IMR-90 (cell line): ENCODE results near the gene LARP1. TPM values are rescaled to one million over a fixed set of nuclear protein-coding genes. Genes with fewer than 3 reads are reported as not detected.

Experiments
- ATAC-seq: fragments of 200-7000 bp; cut with Tn5 transposase; 2 replicates; pipeline ENCODE4 v1.9.1; 2020; ENCODE audit warnings: low read depth, mild to moderate bottlenecking, moderate library complexity
- BruUV-seq: library from RNA; stranded (reverse); fragments of 400-500 nt; replicated peaks from 2 replicates; lab custom pipeline; 2021; lab: Mats Ljungman, UMichigan
- CTCF ChIA-PET: fragments of 300-600 bp; formaldehyde crosslinking; extraction: SDS; loops from one replicate; lab custom pipeline; 2021; ENCODE audit warnings: antibody characterized with exemption; lab: Yijun Ruan, JAX
- POLR2A ChIA-PET: fragments of 300-600 bp; sonication (Branson Sonifier 250); formaldehyde crosslinking; loops from one replicate; lab custom pipeline; 2022; ENCODE audit warnings: antibody characterized with exemption; ENCODE audit not compliant: unreplicated experiment; lab: Charles Lee
- DNase-seq: peaks from one replicate; pipeline ENCODE4 v3.0.0; 2013
- H2AFZ ChIP-seq: replicated peaks from 2 replicates; pipeline ENCODE3; 2013; ENCODE audit warnings: low read length, mild to moderate bottlenecking; ENCODE audit not compliant: poor library complexity
- H2AK5ac ChIP-seq: 2 replicates; pipeline ENCODE4 v1.6.1; 2013; ENCODE audit warnings: low read depth, low read length, inconsistent platforms
- H2AK9ac ChIP-seq: replicated peaks from 2 replicates; pipeline ENCODE3; 2013; ENCODE audit warnings: mild to moderate bottlenecking, low read depth, low read length, moderate library complexity; ENCODE audit not compliant: poor library complexity
- H2BK120ac ChIP-seq: 2 replicates; pipeline ENCODE4 v1.6.1; 2013; ENCODE audit warnings: low read depth, low read length, inconsistent platforms
- H2BK15ac ChIP-seq: 3 replicates; pipeline ENCODE4 v1.6.1; 2013; ENCODE audit warnings: low read depth, low read length, inconsistent platforms
- H2BK20ac ChIP-seq: 2 replicates; pipeline ENCODE4 v1.6.1; 2013; ENCODE audit warnings: low read depth, mild to moderate bottlenecking, inconsistent platforms, low read length, moderate library complexity
- H2BK5ac ChIP-seq: 2 replicates; pipeline ENCODE4 v1.6.1; 2013; ENCODE audit warnings: mild to moderate bottlenecking, low read depth, low read length, inconsistent platforms; ENCODE audit not compliant: poor library complexity, severe bottlenecking
- H3K14ac ChIP-seq: replicated peaks from 2 replicates; pipeline ENCODE4 v1.6.1; 2013; ENCODE audit warnings: low read depth, low read length, inconsistent platforms
- H3K18ac ChIP-seq: 2 replicates; pipeline ENCODE4 v1.6.1; 2013; ENCODE audit warnings: low read depth, low read length, control low read depth
- H3K23ac ChIP-seq: 2 replicates; pipeline ENCODE4 v1.6.1; 2013; ENCODE audit warnings: low read depth, low read length, inconsistent platforms
- H3K27ac ChIP-seq: 2 replicates; pipeline ENCODE4 v1.5.1; 2013; ENCODE audit warnings: mild to moderate bottlenecking, control low read depth, low read length; ENCODE audit not compliant: insufficient read depth
- H3K27me3 ChIP-seq: 2 replicates; pipeline ENCODE4 v1.6.1; 2013; ENCODE audit warnings: low read length; ENCODE audit not compliant: control insufficient read depth, insufficient read depth
- H3K36me3 ChIP-seq: 2 replicates; pipeline ENCODE4 v1.6.1; 2013; ENCODE audit warnings: low read length, mixed read lengths; ENCODE audit not compliant: control insufficient read depth, insufficient read depth
- H3K4ac ChIP-seq: 2 replicates; pipeline ENCODE4 v1.6.1; 2013; ENCODE audit warnings: low read depth, low read length, inconsistent platforms
- H3K4me1 ChIP-seq: 2 replicates; pipeline ENCODE4 v1.6.1; 2013; ENCODE audit warnings: low read length, mixed read lengths; ENCODE audit not compliant: control insufficient read depth, insufficient read depth
- H3K4me2 ChIP-seq: 2 replicates; pipeline ENCODE4 v1.6.1; 2013; ENCODE audit warnings: low read depth, mild to moderate bottlenecking, control low read depth, low read length, moderate library complexity
- H3K4me3 ChIP-seq: 2 replicates; pipeline ENCODE4 v1.5.1; 2013; ENCODE audit warnings: low read depth, mild to moderate bottlenecking, control low read depth, low read length, moderate library complexity; ENCODE audit not compliant: insufficient read depth
- H3K56ac ChIP-seq: 2 replicates; pipeline ENCODE4 v1.6.1; 2013; ENCODE audit warnings: low read length, inconsistent platforms; ENCODE audit not compliant: insufficient read depth; ENCODE audit errors: extremely low read depth
- H3K79me1 ChIP-seq, 2 experiments: 2 replicates each; pipeline ENCODE4 v1.6.1; 2013; ENCODE audit warnings: low read length in 2 of 2, inconsistent platforms in 1 of 2, low read depth in 1 of 2
- H3K9ac ChIP-seq: 2 replicates; pipeline ENCODE4 v1.6.1; 2013; ENCODE audit warnings: low read depth, low read length, control low read depth
- H3K9me1 ChIP-seq: 2 replicates; pipeline ENCODE4 v1.6.1; 2013; ENCODE audit warnings: low read length, inconsistent platforms; ENCODE audit not compliant: insufficient read depth
- H3K9me3 ChIP-seq: 2 replicates; pipeline ENCODE4 v1.6.1; 2013; ENCODE audit warnings: low read length; ENCODE audit not compliant: control insufficient read depth, insufficient read depth
- H4K20me1 ChIP-seq: 2 replicates; pipeline ENCODE4 v1.6.1; 2013; ENCODE audit warnings: low read length, inconsistent platforms; ENCODE audit not compliant: insufficient read depth
- H4K5ac ChIP-seq: 2 replicates; pipeline ENCODE4 v1.6.1; 2013; ENCODE audit warnings: mild to moderate bottlenecking, low read depth, low read length, control low read depth
- H4K8ac ChIP-seq, 2 experiments: 2 replicates each; pipeline ENCODE4 v1.6.1; 2013; ENCODE audit warnings: low read depth in 2 of 2, low read length in 2 of 2, control low read depth in 1 of 2, inconsistent platforms in 1 of 2
- H4K91ac ChIP-seq: 2 replicates; pipeline ENCODE4 v1.6.1; 2013; ENCODE audit warnings: low read depth, low read length, inconsistent platforms; ENCODE audit not compliant: insufficient read depth
- BHLHE40 ChIP-seq: fragments of 150-350 bp; IDR thresholded peaks from 2 replicates; pipeline ENCODE4 v1.6.1; 2016; ENCODE audit warnings: mild to moderate bottlenecking, low read depth, low read length
- CEBPB ChIP-seq: IDR thresholded peaks from 2 replicates; pipeline ENCODE4 v1.6.1; 2012; ENCODE audit warnings: low read depth, low read length, improper control_type of control experiment
- CHD1 ChIP-seq: IDR thresholded peaks from 2 replicates; pipeline ENCODE4 v1.6.1; 2012; ENCODE audit warnings: low read depth, low read length, improper control_type of control experiment
- FOS ChIP-seq: fragments of 150-350 bp; IDR thresholded peaks from 2 replicates; pipeline ENCODE4 v1.6.1; 2016; ENCODE audit warnings: low read depth, low read length
- MAFK ChIP-seq: IDR thresholded peaks from 2 replicates; pipeline ENCODE4 v1.6.1; 2012; ENCODE audit warnings: low read depth, low read length, improper control_type of control experiment
- MAZ ChIP-seq: IDR thresholded peaks from 2 replicates; pipeline ENCODE4 v1.6.1; 2012; ENCODE audit warnings: low read depth, mild to moderate bottlenecking, low read length, improper control_type of control experiment, moderate library complexity, borderline replicate concordance
- MXI1 ChIP-seq: IDR thresholded peaks from 2 replicates; pipeline ENCODE4 v1.6.1; 2012; ENCODE audit warnings: low read depth, mild to moderate bottlenecking, low read length, moderate library complexity, borderline replicate concordance
- NFE2L2 ChIP-seq: fragments of 150-350 bp; IDR thresholded peaks from 2 replicates; pipeline ENCODE4 v1.6.1; 2016; ENCODE audit warnings: low read depth, mild to moderate bottlenecking, low read length
- POLR2A ChIP-seq: IDR thresholded peaks from 2 replicates; pipeline ENCODE4 v1.6.1; 2012; ENCODE audit warnings: mild to moderate bottlenecking, low read depth, low read length
- RAD21 ChIP-seq: IDR thresholded peaks from 2 replicates; pipeline ENCODE4 v1.6.1; 2012; ENCODE audit warnings: low read length, improper control_type of control experiment
- RCOR1 ChIP-seq: IDR thresholded peaks from 2 replicates; pipeline ENCODE4 v1.6.1; 2012; ENCODE audit warnings: mild to moderate bottlenecking, low read length, improper control_type of control experiment; ENCODE audit not compliant: insufficient replicate concordance
- RFX5 ChIP-seq: IDR thresholded peaks from 2 replicates; pipeline ENCODE4 v1.8.0; 2012; ENCODE audit warnings: low read depth, mild to moderate bottlenecking, low read length, moderate library complexity
- SMC3 ChIP-seq: fragments of 150-350 bp; IDR thresholded peaks from 2 replicates; pipeline ENCODE4 v1.6.1; 2016; ENCODE audit warnings: low read depth, mild to moderate bottlenecking, antibody characterized with exemption, low read length, moderate library complexity
- WGBS, 2 experiments: methylation state at CpG; one replicate each; pipeline versions ENCODE4 v1.1.5 to v1.1.7; 2013; ENCODE audit warnings: missing lambda C conversion rate in 2 of 2; ENCODE audit not compliant: insufficient read length in 1 of 2; ENCODE audit errors: extremely low coverage in 2 of 2; 5-methylcytosine and 5-hydroxymethylcytosine counted together
- dilution Hi-C: fragments of 300-500 bp; cut with HindIII; formaldehyde crosslinking; loops from one replicate; pipeline ENCODE4 v1.14.3; 2018; ENCODE audit warnings: low sequenced_read_pairs; ENCODE audit not compliant: unreplicated experiment
- in situ Hi-C: fragments of 300-500 bp; cut with MboI; formaldehyde crosslinking; loops from 3 replicates; pipeline ENCODE4 v1.14.3; 2019; ENCODE audit warnings: low sequenced_read_pairs, inconsistent platforms, mixed read lengths
- intact Hi-C: fragments of 100-400 bp; cut with micrococcal nuclease; formaldehyde crosslinking; loops from 2 replicates; pipeline ENCODE4 v1.10.0; 2022
- polyA plus RNA-seq, 3 experiments: library from polyadenylated mRNA; depleted of rRNA; stranded (reverse); fragments of >200 nt; gene quantifications; 2 replicates each; pipeline ENCODE4 v1.2.3, GENCODE V29; 2012; ENCODE audit warnings: low replicate concordance in 1 of 3
- total RNA-seq: library from RNA; depleted of rRNA; stranded (reverse); fragments of >200 nt; gene quantifications from 2 replicates; pipeline ENCODE4 v1.2.3, GENCODE V29; 2012
- TF ChIP-seq, protein P1 (sequence below): fragments of 150-350 bp; IDR thresholded peaks from 2 replicates; pipeline ENCODE4 v1.6.1; 2016; ENCODE audit warnings: low read depth, mild to moderate bottlenecking, low read length, moderate library complexity, borderline replicate concordance
- TF ChIP-seq, protein P2 (sequence below): conservative IDR thresholded peaks from 2 replicates; pipeline ENCODE4 v1.5.1; 2012; ENCODE audit warnings: mild to moderate bottlenecking, low read depth, low read length, improper control_type of control experiment
- TF ChIP-seq, protein P3 (sequence below): fragments of 150-350 bp; IDR thresholded peaks from 2 replicates; pipeline ENCODE4 v1.6.1; 2017; ENCODE audit warnings: mild to moderate bottlenecking, antibody characterized with exemption, low read length, low read depth

LARP1 gene
- total and polyA plus RNA-seq, 2 of the 4 experiments (the other 2 are of a cell fraction) = 47.3 to 77.4 TPM

DNA sequence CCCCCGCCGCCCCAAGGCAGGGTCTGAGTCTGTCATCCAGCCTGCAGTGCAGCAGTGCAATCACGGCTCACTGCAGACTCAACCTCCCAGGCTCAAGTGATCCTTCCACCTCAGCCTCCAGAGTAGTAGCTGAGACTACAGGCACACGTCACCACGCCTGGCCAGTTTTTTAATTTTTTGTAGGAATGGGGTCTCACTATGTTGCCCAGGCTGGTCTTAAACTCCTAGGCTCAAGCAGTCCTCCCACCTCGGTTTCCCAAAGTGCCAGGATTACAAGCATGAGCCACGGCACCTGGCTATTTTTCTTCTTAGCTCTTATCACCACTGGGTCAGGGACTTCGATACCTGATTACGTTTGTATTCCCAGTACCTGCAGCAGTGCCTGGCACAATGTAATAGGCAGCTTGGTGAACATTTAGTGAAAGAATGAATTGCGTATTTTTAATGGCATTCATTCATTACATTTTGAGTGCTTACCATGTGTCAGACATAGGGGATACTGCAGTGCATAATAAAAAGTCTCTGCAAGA lies 10.3 kb downstream of the LARP1 start:
- no peak overlapping the region for H4K5ac ChIP-seq
- peaks cover 97% of the 10 kb centered on the region for H4K20me1 ChIP-seq
- no peaks in the 10 kb centered on the region for H3K9me3 ChIP-seq
- TF ChIP-seq POLR2A = no peak
- no peak for TF ChIP-seq SMC3
- TF ChIP-seq, protein P1, sequence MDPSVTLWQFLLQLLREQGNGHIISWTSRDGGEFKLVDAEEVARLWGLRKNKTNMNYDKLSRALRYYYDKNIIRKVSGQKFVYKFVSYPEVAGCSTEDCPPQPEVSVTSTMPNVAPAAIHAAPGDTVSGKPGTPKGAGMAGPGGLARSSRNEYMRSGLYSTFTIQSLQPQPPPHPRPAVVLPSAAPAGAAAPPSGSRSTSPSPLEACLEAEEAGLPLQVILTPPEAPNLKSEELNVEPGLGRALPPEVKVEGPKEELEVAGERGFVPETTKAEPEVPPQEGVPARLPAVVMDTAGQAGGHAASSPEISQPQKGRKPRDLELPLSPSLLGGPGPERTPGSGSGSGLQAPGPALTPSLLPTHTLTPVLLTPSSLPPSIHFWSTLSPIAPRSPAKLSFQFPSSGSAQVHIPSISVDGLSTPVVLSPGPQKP = no peak
- TF ChIP-seq, protein P2, sequence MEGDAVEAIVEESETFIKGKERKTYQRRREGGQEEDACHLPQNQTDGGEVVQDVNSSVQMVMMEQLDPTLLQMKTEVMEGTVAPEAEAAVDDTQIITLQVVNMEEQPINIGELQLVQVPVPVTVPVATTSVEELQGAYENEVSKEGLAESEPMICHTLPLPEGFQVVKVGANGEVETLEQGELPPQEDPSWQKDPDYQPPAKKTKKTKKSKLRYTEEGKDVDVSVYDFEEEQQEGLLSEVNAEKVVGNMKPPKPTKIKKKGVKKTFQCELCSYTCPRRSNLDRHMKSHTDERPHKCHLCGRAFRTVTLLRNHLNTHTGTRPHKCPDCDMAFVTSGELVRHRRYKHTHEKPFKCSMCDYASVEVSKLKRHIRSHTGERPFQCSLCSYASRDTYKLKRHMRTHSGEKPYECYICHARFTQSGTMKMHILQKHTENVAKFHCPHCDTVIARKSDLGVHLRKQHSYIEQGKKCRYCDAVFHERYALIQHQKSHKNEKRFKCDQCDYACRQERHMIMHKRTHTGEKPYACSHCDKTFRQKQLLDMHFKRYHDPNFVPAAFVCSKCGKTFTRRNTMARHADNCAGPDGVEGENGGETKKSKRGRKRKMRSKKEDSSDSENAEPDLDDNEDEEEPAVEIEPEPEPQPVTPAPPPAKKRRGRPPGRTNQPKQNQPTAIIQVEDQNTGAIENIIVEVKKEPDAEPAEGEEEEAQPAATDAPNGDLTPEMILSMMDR = no peak
- TF ChIP-seq RFX5 = no peak
- no peak for TF ChIP-seq RCOR1
- no peak for TF ChIP-seq BHLHE40
- TF ChIP-seq, protein P3, sequence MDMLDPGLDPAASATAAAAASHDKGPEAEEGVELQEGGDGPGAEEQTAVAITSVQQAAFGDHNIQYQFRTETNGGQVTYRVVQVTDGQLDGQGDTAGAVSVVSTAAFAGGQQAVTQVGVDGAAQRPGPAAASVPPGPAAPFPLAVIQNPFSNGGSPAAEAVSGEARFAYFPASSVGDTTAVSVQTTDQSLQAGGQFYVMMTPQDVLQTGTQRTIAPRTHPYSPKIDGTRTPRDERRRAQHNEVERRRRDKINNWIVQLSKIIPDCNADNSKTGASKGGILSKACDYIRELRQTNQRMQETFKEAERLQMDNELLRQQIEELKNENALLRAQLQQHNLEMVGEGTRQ = no peak
- TF ChIP-seq FOS = no peak
- TF ChIP-seq MAFK = no peak
- TF ChIP-seq MXI1 = no peak
- TF ChIP-seq NFE2L2 = no peak
- TF ChIP-seq RAD21 = no peak
- no peak for TF ChIP-seq CEBPB
- no peak for TF ChIP-seq MAZ
- TF ChIP-seq CHD1 = no peak
- H3K27me3 ChIP-seq = no peaks in the 10 kb centered on the region
- DNase-seq (no peak), ATAC-seq (no peak)
- H3K14ac ChIP-seq = no peak overlapping the region
- ChIA-PET POLR2A (no interaction called here), CTCF (no interaction called here)
- H2AK5ac ChIP-seq = no peak overlapping the region
- H3K56ac ChIP-seq = no peak overlapping the region
- in situ Hi-C loops (no loop called here), intact Hi-C loops (no loop called here), dilution Hi-C loops (no loop called here)
- peaks cover 54% of the 10 kb centered on the region for H3K9me1 ChIP-seq
- no peak overlapping the region for H2AFZ ChIP-seq
- no peak overlapping the region for H2BK120ac ChIP-seq
- 92% methylated on average over 2 of the region's 10 CpGs; no CpG with 5 or more reads in 1 of the 2 experiments for WGBS, 2 experiments
- H3K79me1 ChIP-seq = peaks cover 21 to 80% of the 10 kb centered on the region in 2 experiments
- no TSS peak for BruUV-seq
- H3K4me1 ChIP-seq = peaks cover 22% of the 10 kb centered on the region
- H4K91ac ChIP-seq = no peak overlapping the region
- H3K23ac ChIP-seq = no peak overlapping the region
- H2BK15ac ChIP-seq = no peak overlapping the region
- no peak overlapping the region for H2BK5ac ChIP-seq
- H3K9ac ChIP-seq = no peak overlapping the region
- no peak overlapping the region for H3K4me3 ChIP-seq
- H3K4ac ChIP-seq = no peak overlapping the region
- H3K4me2 ChIP-seq = no peak overlapping the region
- H3K36me3 ChIP-seq = no peaks in the 10 kb centered on the region
- no peak overlapping the region for H2BK20ac ChIP-seq
- no peak overlapping the region for H2AK9ac ChIP-seq
- no peak overlapping the region for H3K18ac ChIP-seq
- H3K27ac ChIP-seq = no peak overlapping the region
- no peak overlapping the region for H4K8ac ChIP-seq
